GM10847 (cell line): ENCODE results near the gene PPP1R3D.

Experiments used
- POLR2A ChIP-seq: IDR thresholded peaks from 2 replicates; pipeline ENCODE4 v1.6.1; 2011; ENCODE audit not compliant: insufficient read length; ENCODE audit errors: extremely low read depth

The PPP1R3D gene, protein sequence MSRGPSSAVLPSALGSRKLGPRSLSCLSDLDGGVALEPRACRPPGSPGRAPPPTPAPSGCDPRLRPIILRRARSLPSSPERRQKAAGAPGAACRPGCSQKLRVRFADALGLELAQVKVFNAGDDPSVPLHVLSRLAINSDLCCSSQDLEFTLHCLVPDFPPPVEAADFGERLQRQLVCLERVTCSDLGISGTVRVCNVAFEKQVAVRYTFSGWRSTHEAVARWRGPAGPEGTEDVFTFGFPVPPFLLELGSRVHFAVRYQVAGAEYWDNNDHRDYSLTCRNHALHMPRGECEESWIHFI

GRCh38 chr20:59940129-59940955, at the start of gene PPP1R3D, which contains the start of gene FAM217B:
PPP1R3D (minus strand) TSS chr20:59940305; CDS start chr20:59939931, 374 bp downstream.
FAM217B (plus strand) TSS chr20:59940389; CDS start chr20:59943944, 3,555 bp downstream.
- peak; percentile 79 for TF ChIP-seq POLR2A

DNA sequence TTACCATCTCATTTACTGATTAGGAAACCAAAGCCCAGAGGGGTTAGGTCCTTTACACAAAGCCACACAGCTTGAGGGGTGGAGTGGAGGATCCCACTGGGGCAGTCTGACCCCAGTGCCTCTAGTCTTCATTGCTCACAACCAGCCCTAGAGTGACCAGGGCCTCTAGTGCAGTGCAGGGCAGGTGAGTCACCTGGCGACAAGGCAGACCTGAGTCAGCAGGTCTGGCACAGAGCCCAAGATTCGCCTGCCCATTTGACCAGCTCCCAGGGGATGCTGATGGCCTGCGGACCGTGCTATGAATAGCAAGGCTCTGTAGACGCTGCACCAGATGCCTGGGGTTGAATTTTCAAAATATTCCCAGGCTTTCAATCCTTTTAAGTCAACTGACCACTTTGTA, 48.0 kb upstream of the PPP1R3D start:
- TF ChIP-seq POLR2A = no peak

GRCh38 chr20:59987135-59987534, 47.0 kb upstream of the PPP1R3D start:
- TF ChIP-seq POLR2A = no peak

GRCh38 chr20:59985864-59986263, 45.8 kb upstream of the PPP1R3D start:
- TF ChIP-seq POLR2A = no peak

GRCh38 chr20:59985164-59985563, 45.1 kb upstream of the PPP1R3D start:
- no peak for TF ChIP-seq POLR2A

DNA sequence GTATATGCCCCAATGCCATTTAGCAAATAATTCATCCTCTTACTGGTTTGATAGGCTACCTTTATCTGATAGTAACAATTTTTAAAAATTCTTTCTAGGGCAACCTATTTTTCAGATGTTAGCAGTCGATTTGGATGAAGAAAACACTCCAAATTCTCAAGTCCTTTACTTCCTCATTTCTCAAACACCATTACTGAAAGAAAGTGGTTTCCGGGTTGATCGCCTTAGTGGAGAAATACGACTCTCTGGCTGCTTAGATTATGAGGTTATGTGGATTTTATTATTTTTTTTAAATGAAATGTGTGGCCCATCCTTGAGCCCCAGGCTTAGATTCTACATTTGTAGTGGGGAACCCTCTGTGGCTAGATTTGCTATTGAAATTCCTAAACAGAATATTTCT, 44.4 kb upstream of the PPP1R3D start:
- no peak for TF ChIP-seq POLR2A

GRCh38 chr20:59983076-59983475, 43.0 kb upstream of the PPP1R3D start:
- TF ChIP-seq POLR2A = no peak

GRCh38 chr20:59977086-59977485, 37.0 kb upstream of the PPP1R3D start:
- TF ChIP-seq POLR2A = no peak

DNA sequence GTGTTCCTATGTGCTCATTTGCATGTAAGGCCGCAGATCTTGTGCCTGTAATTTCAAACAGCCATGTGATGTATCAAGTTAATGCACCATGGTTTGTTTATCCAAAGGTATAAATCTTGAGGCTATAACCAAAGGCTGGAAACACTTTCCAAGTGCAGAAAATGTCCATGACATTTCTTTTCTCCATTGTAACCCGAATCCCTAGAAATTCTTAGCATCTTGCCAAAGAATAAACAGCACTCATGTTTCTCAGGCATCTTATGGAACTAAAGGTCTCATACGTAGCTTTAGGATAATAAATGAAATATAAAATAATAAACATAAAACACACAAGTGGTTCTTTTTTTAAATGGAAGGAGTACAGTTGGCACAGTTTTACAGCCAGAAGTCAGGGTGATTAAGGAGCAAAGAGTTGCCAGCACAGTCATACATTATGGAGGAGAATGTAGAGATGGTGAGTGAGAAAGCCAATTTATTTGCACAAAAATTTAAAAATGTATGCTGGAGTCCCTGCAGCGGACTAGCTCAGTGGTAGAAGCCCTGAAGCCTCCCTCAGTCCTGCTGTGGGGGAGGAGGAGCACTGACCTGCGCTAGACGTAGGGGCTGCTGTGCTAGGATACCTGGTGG, 36.2 kb upstream of the PPP1R3D start:
- TF ChIP-seq POLR2A = no peak

- no peak for TF ChIP-seq POLR2A
These were observed 32.1 kb upstream of the PPP1R3D start for GRCh38 chr20:59972037-59972801.

- TF ChIP-seq POLR2A = no peak
These were observed 31.3 kb upstream of the PPP1R3D start for GRCh38 chr20:59971428-59971827.

DNA sequence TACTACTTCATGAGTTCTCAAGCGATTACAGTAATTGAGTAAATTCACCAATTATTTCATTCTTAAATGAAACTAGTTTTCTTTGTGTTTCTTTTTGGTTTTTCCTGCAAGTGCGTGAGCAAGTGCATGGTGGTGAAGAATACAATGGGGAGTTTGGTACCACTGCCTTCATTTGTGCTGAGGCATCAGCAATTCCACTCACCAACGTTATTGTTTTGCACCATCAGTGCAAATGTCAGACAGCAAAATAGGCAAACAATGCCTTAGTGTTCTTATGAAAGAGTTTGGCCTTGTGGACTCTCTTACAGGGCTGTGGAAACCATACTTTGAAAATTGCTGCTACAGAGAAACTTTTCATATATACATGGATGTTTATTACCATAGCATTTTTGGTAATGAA, 26.3 kb upstream of the PPP1R3D start:
- no peak for TF ChIP-seq POLR2A

- TF ChIP-seq POLR2A = no peak
These were observed 22.1 kb upstream of the PPP1R3D start for GRCh38 chr20:59962155-59962554.

DNA sequence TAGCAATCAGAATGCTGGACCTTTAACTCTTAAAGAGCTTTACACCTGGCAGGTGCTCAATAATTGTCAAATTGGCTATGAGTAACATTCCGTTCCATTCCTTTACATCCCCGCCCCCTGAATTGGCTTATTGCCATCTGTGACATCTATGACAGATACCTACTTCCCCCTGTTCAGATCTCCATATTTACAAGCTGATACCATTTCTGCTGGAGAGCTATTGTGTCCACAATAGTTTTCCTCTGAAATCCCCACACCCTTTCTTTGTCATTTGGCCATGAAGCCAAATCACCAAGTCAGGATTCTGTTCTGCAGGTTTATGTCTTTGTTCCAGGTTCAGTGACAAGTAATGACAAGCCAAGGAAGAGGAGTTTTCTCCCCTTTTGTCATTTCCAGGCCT, 21.3 kb upstream of the PPP1R3D start:
- no peak for TF ChIP-seq POLR2A

DNA sequence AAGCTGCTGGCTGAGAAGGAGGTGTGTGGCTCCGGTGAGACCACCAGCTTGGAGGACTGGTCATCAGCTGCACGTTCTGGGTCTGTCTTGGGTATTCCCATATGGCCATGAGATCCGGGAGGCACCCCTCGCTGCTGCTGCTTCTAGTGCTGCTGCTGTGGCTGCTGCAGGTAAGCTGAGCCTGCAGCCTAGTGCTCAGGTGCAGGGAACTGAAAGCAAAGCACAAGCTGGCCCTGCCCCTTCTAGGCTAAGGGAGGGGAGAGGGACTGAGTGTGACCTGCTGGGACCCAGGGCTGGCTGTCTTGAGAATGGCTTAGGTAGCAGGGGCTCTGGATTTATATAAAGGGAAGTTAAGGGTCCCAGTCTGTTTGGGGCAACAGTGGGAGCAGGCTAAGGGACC, 18.5 kb upstream of the PPP1R3D start:
- no peak for TF ChIP-seq POLR2A
